OCI-LY7 (cell line): ENCODE data around the gene NDUFA13. TPM values are rescaled to one million over a fixed set of nuclear protein-coding genes. Genes with fewer than 3 reads are reported as not detected.

ENCODE experiments used
- BruUV-seq: library from RNA; stranded (reverse); fragments of 400-500 nt; replicated peaks from 2 replicates; lab custom pipeline; 2021; lab: Mats Ljungman, UMichigan
- CTCF ChIA-PET: fragments of 300-600 bp; sonication (Branson Sonifier 250); formaldehyde crosslinking; loops from one replicate; lab custom pipeline; 2022; ENCODE audit warnings: antibody characterized with exemption; ENCODE audit not compliant: unreplicated experiment; lab: Charles Lee
- POLR2A ChIA-PET: fragments of 300-600 bp; sonication (Branson Sonifier 250); formaldehyde crosslinking; loops from one replicate; lab custom pipeline; 2022; ENCODE audit warnings: antibody characterized with exemption; lab: Charles Lee
- DNase-seq: peaks from one replicate; pipeline ENCODE4 v3.0.0-alpha.2; 2015; ENCODE audit warnings: low spot score
- H2AFZ ChIP-seq: fragments of 200-600 bp; sonication (generic), shearing (Covaris generic); 2 replicates; pipeline ENCODE4 v1.6.1; 2014; ENCODE audit warnings: mild to moderate bottlenecking, antibody characterized with exemption, low read length, moderate library complexity
- H3K27ac ChIP-seq: fragments of 200-600 bp; sonication (generic); 2 replicates; pipeline ENCODE4 v1.5.1; 2014; ENCODE audit warnings: mixed run types, low read depth, mild to moderate bottlenecking, moderate library complexity, low read length, inconsistent platforms; ENCODE audit not compliant: poor library complexity, severe bottlenecking
- H3K36me3 ChIP-seq: fragments of 200-600 bp; sonication (generic); 2 replicates; pipeline ENCODE4 v1.6.1; 2014; ENCODE audit warnings: mild to moderate bottlenecking, antibody characterized with exemption, low read length, moderate library complexity, mixed read lengths; ENCODE audit not compliant: insufficient read depth
- H3K4me1 ChIP-seq: fragments of 200-600 bp; sonication (generic); 2 replicates; pipeline ENCODE4 v1.5.1; 2014; ENCODE audit warnings: mild to moderate bottlenecking, low read length; ENCODE audit not compliant: insufficient read depth, poor library complexity, severe bottlenecking
- H3K4me2 ChIP-seq: fragments of 200-600 bp; sonication (generic); 2 replicates; pipeline ENCODE4 v1.6.1; 2014; ENCODE audit warnings: mild to moderate bottlenecking, low read length
- H3K4me3 ChIP-seq: fragments of 200-600 bp; sonication (generic); 2 replicates; pipeline ENCODE4 v1.5.1; 2014; ENCODE audit warnings: mild to moderate bottlenecking, low read depth, low read length; ENCODE audit not compliant: poor library complexity, severe bottlenecking
- H3K79me2 ChIP-seq: fragments of 200-600 bp; sonication (generic); 2 replicates; pipeline ENCODE4 v1.6.1; 2016; ENCODE audit warnings: low read depth, mild to moderate bottlenecking, low read length, moderate library complexity, mixed read lengths; ENCODE audit not compliant: insufficient read depth
- H3K9me2 ChIP-seq: fragments of 200-600 bp; sonication (generic); 2 replicates; pipeline ENCODE4 v1.6.1; 2016; ENCODE audit warnings: mild to moderate bottlenecking, low read length, mixed read lengths; ENCODE audit not compliant: insufficient read depth
- H3K9me3 ChIP-seq: fragments of 200-600 bp; sonication (generic); 2 replicates; pipeline ENCODE4 v1.6.1; 2014; ENCODE audit warnings: mild to moderate bottlenecking, mixed run types, low read length, mixed read lengths
- H4K20me1 ChIP-seq: fragments of 200-600 bp; sonication (generic); 2 replicates; pipeline ENCODE4 v1.6.1; 2014; ENCODE audit warnings: mild to moderate bottlenecking, antibody characterized with exemption, low read length, moderate library complexity, mixed read lengths; ENCODE audit not compliant: insufficient read depth
- CTCF ChIP-seq: fragments of 200-600 bp; sonication (generic); conservative IDR thresholded peaks from 2 replicates; pipeline ENCODE4 v1.5.1; 2014; ENCODE audit warnings: mild to moderate bottlenecking, antibody characterized with exemption, low read length, moderate library complexity, mixed read lengths
- EZH2phosphoT487 ChIP-seq: fragments of 200-600 bp; sonication (generic); IDR thresholded peaks from 2 replicates; pipeline ENCODE4 v1.6.1; 2018; ENCODE audit warnings: low read depth, borderline replicate concordance, mild to moderate bottlenecking, mixed run types, antibody characterized with exemption, low read length, moderate library complexity, mixed read lengths
- intact Hi-C: fragments of 100-400 bp; cut with micrococcal nuclease; formaldehyde crosslinking; loops from one replicate; pipeline ENCODE4 v1.10.0; 2022; ENCODE audit not compliant: unreplicated experiment
- total RNA-seq, 2 experiments: library from RNA; depleted of rRNA in 1 of 2; stranded (reverse); fragments of >200 nt in 1 of 2; shearing (Covaris generic) in 1 of 2; gene quantifications; 2 replicates each; pipeline ENCODE4 v1.2.3, GENCODE V29; 2014 to 2022

Gene NDUFA13
- total RNA-seq, 2 experiments from 2014 or later, result 275 to 429 TPM

- CTCF ChIA-PET, result no interaction called here
- no peaks in the 10 kb centered on the region for H4K20me1 ChIP-seq
- H3K36me3 ChIP-seq, result no peaks in the 10 kb centered on the region
- no peak overlapping the region for H3K27ac ChIP-seq
- intact Hi-C loops, result no loop called here
- H2AFZ ChIP-seq, result no peak overlapping the region
- no peak overlapping the region for H3K4me3 ChIP-seq
- POLR2A ChIA-PET, result no interaction called here
- H3K4me2 ChIP-seq, result no peak overlapping the region
- no peak for DNase-seq
- H3K9me3 ChIP-seq, result no peaks in the 10 kb centered on the region
- no peak for TF ChIP-seq EZH2phosphoT487
- TF ChIP-seq CTCF, result no peak
- H3K4me1 ChIP-seq, result peaks cover 5% of the 10 kb centered on the region
- BruUV-seq, result no TSS peak
- H3K79me2 ChIP-seq, result no peaks in the 10 kb centered on the region
- H3K9me2 ChIP-seq, result no peaks in the 10 kb centered on the region
These were observed 28.4 kb downstream of the NDUFA13 start for GRCh38 chr19:19544257-19544953.

- Histone ChIP-seq H2AFZ (no peak overlapping the region), H3K4me2 (no peak overlapping the region), H3K36me3 (no peaks in the 10 kb centered on the region), H3K9me2 (no peaks in the 10 kb centered on the region), H3K4me3 (no peak overlapping the region), H3K27ac (no peak overlapping the region), H4K20me1 (no peaks in the 10 kb centered on the region), H3K9me3 (no peaks in the 10 kb centered on the region), H3K4me1 (peaks cover 5% of the 10 kb centered on the region), H3K79me2 (no peaks in the 10 kb centered on the region)
- BruUV-seq, result no TSS peak
- ChIA-PET POLR2A (no interaction called here), CTCF (no interaction called here)
- intact Hi-C loops, result no loop called here
- no peak for DNase-seq
- TF ChIP-seq EZH2phosphoT487 (no peak), CTCF (no peak)
These were observed 29.0 kb downstream of the NDUFA13 start for GRCh38 chr19:19544954-19545591.

GRCh38 chr19:19545707-19546106 lies 29.7 kb downstream of the NDUFA13 start:
- Histone ChIP-seq H3K36me3 (no peaks in the 10 kb centered on the region), H4K20me1 (no peaks in the 10 kb centered on the region), H3K9me2 (no peaks in the 10 kb centered on the region), H3K4me3 (no peak overlapping the region), H3K4me1 (peaks cover 4% of the 10 kb centered on the region), H3K79me2 (no peaks in the 10 kb centered on the region), H3K9me3 (no peaks in the 10 kb centered on the region), H3K27ac (no peak overlapping the region), H2AFZ (no peak overlapping the region), H3K4me2 (no peak overlapping the region)
- BruUV-seq, result no TSS peak
- TF ChIP-seq CTCF, result no peak
- no peak for TF ChIP-seq EZH2phosphoT487
- ChIA-PET CTCF (no interaction called here), POLR2A (no interaction called here)
- intact Hi-C loops, result no loop called here
- DNase-seq, result no peak
